HL-60/S4 treated with retinoic acid at 250 ng/mL for 4 days and 3 days (cell line): ENCODE measurements around the gene NINJ1.

Experiments
- in situ Hi-C: fragments of 300-500 bp; cut with MboI; formaldehyde crosslinking; loops from 2 replicates; pipeline ENCODE4 v1.7.0; 2022; ENCODE audit warnings: low sequenced_read_pairs

The NINJ1 gene

GRCh38 chr9:93134015-93134739 is at the start of gene NINJ1:
NINJ1 (minus strand) TSS chr9:93134251; CDS start chr9:93134217, 34 bp downstream.
- in situ Hi-C loops: no loop called here

- in situ Hi-C loops: no loop called here
Observed at GRCh38 chr9:93183131-93183662, 49.1 kb upstream of the NINJ1 start.

GRCh38 chr9:93182572-93182971 is 48.5 kb upstream of the NINJ1 start:
- in situ Hi-C loops: no loop called here

- in situ Hi-C loops: no loop called here
Observed at GRCh38 chr9:93181672-93182435, 47.8 kb upstream of the NINJ1 start.

GRCh38 chr9:93180938-93181337 is 46.9 kb upstream of the NINJ1 start:
- in situ Hi-C loops: no loop called here

- in situ Hi-C loops: no loop called here
Observed at GRCh38 chr9:93178851-93179786, 45.1 kb upstream of the NINJ1 start.

- in situ Hi-C loops: no loop called here
Observed at GRCh38 chr9:93177676-93178075, 43.6 kb upstream of the NINJ1 start.

GRCh38 chr9:93174976-93175375 is 40.9 kb upstream of the NINJ1 start:
- in situ Hi-C loops: loop anchor here (25.0 kb wide), 1 partner anchor 787 kb away; the partner anchor contains the start of gene BARX1

GRCh38 chr9:93173365-93174051 is 39.5 kb upstream of the NINJ1 start:
- in situ Hi-C loops: loop anchor here (25.0 kb wide), 1 partner anchor 789 kb away; the partner anchor contains the start of gene BARX1

- in situ Hi-C loops: loop anchor here (25.0 kb wide), 1 partner anchor 789 kb away; the partner anchor contains the start of gene BARX1
Observed at GRCh38 chr9:93172666-93173364, 38.8 kb upstream of the NINJ1 start.

GRCh38 chr9:93171261-93171990 is 37.4 kb upstream of the NINJ1 start:
- in situ Hi-C loops: loop anchor here (25.0 kb wide), 1 partner anchor 791 kb away; the partner anchor contains the start of gene BARX1

- in situ Hi-C loops: loop anchor here (25.0 kb wide), 1 partner anchor 792 kb away; the partner anchor contains the start of gene BARX1
Observed at GRCh38 chr9:93170571-93170970, 36.5 kb upstream of the NINJ1 start.

- in situ Hi-C loops: loop anchor here (25.0 kb wide), 1 partner anchor 793 kb away; the partner anchor contains the start of gene BARX1
Observed at GRCh38 chr9:93169444-93169843, 35.4 kb upstream of the NINJ1 start.

GRCh38 chr9:93168581-93168980 is 34.5 kb upstream of the NINJ1 start:
- in situ Hi-C loops: loop anchor here (25.0 kb wide), 1 partner anchor 794 kb away; the partner anchor contains the start of gene BARX1

GRCh38 chr9:93167838-93168237 is 33.8 kb upstream of the NINJ1 start:
- in situ Hi-C loops: loop anchor here (25.0 kb wide), 1 partner anchor 794 kb away; the partner anchor contains the start of gene BARX1

GRCh38 chr9:93167185-93167584 is 33.1 kb upstream of the NINJ1 start:
- in situ Hi-C loops: loop anchor here (25.0 kb wide), 1 partner anchor 795 kb away; the partner anchor contains the start of gene BARX1

- in situ Hi-C loops: loop anchor here (25.0 kb wide), 1 partner anchor 796 kb away; the partner anchor contains the start of gene BARX1
Observed at GRCh38 chr9:93166699-93167098, 32.6 kb upstream of the NINJ1 start.

- in situ Hi-C loops: loop anchor here (25.0 kb wide), 1 partner anchor 798 kb away; the partner anchor contains the start of gene BARX1
Observed at GRCh38 chr9:93164085-93164484, 30.0 kb upstream of the NINJ1 start.
